GM19455 (cell line): ENCODE results near the gene GNAT1.

Experiments
- ATAC-seq: cut with Tn5 transposase; IDR thresholded peaks from one replicate; pipeline ENCODE4 v1.9.1; 2021; ENCODE audit not compliant: unreplicated experiment

The GNAT1 gene

GRCh38 chr3:50162034-50162883 is 29.2 kb upstream of the GNAT1 start:
- ATAC-seq = no peak

DNA sequence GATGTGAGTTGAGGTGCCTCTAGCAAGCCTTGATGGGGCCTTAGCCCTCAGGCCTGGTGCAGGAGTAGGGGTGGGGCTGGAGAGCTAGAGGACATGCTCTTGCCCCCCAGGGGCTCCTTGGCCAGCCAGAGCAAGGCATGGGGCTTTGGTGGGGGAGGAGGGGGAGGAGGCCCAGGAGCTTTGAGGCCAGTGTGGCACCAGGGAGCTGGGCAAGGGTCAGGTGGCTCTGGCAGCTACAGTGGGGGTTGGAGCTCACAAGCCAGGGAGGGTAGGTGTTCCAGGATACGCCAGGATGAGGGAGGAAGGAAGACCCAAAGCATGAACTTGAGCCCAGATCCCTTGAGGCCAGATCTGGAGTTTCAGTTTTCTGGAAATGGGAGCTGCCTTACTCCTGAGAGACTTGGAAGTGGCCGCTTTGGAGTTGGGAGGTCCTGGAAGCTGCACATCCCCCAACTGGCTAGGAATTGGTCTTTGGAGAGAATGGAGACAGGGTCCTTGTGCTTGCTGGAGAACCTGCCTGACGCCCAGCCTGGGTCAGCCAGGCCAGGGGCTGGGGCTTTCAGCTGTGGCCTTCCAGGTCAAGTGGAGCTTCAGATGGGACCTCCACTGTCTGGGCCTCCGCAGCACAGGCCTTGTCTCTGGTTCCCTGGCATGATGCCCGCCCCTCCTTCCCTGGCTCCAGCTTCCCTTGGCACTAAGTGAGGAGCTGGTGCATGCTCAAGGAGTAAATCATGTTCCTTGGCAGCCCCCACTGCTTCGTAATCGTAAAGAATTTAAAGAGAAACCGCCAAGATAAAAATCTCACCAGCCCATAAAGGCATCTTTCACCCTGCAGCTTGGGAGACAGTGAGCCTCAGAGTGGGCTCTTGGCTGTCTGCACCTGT is 27.6 kb upstream of the GNAT1 start:
- ATAC-seq = no peak

GRCh38 chr3:50164481-50164880 is 26.9 kb upstream of the GNAT1 start:
- no peak for ATAC-seq

GRCh38 chr3:50164984-50165909 is 26.2 kb upstream of the GNAT1 start:
- no peak for ATAC-seq

DNA sequence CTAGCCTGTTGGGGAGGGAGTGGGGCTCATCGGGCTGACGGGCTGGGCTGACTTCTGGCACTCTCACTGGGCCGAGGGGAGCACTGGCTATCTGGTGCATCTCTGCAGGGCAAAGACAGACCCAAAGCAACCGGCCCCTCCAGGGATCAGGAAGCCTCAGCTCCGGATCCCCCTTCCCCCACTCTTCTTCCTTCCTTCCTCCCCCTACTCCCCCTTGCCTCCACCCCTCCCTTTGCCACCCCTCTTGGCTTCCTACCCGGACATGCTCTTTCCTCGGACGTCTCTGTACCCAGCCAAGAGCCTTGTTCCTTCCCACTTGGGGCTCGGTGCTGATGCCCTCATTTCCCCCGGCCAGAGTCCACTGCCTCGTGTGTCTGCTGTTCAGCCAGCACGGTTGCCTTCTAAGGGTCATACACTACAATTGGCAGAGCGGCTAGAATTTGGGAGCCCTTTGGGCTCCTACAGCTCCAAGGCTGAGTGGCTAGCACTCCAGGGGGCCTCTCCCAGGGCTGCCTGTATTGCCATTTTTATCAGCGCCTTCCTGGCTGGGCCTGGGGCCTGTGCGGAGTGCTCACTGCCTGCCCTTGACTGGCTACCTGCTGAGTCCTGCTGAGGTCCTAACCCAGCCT is 25.4 kb upstream of the GNAT1 start:
- ATAC-seq = no peak

- ATAC-seq = no peak
Measured at GRCh38 chr3:50166620-50167019, 24.8 kb upstream of the GNAT1 start.

- no peak for ATAC-seq
Measured at GRCh38 chr3:50167069-50167840, 24.2 kb upstream of the GNAT1 start.

GRCh38 chr3:50167841-50168209 is 23.6 kb upstream of the GNAT1 start:
- ATAC-seq = no peak

DNA sequence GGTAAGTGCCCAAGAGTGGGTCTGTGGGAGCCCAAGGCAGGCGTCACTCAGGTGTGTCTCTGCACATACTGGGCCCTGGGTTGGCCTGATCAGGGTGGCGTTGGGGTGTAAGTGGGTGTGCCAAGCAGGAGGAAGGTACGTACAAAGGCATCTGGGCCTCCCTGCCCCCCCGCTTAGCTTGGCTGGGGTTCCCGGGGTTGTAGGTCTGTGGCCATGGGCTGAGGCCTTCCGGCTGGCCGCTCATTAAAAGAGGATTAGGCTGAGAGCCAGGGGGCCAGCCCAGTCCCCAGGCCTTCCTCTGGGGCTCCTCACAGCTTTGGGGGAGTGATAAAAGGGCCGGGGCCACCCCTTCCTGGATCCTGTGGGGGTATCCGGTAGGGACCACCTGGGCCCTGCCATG is 23.0 kb upstream of the GNAT1 start:
- ATAC-seq = no peak

DNA sequence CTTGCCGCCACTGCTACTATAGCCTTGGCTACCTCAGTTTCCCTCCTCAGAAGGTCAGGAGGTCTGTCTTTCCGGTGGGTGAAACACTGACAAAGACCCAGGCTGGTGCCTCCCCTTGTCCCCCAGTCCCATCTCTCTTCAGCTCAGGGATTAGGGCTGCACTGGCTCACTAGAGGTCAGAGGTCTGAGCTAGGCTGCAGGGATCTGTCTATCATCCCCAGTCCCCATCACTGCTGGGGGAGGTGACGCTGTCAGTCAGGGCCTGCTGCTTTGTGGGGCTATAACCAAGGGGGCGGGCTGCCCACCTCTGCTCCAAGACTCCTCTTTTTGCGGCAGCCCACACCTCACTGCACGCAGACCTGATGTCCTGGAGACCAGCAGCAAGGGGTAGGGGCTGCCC is 22.6 kb upstream of the GNAT1 start:
- no peak for ATAC-seq

DNA sequence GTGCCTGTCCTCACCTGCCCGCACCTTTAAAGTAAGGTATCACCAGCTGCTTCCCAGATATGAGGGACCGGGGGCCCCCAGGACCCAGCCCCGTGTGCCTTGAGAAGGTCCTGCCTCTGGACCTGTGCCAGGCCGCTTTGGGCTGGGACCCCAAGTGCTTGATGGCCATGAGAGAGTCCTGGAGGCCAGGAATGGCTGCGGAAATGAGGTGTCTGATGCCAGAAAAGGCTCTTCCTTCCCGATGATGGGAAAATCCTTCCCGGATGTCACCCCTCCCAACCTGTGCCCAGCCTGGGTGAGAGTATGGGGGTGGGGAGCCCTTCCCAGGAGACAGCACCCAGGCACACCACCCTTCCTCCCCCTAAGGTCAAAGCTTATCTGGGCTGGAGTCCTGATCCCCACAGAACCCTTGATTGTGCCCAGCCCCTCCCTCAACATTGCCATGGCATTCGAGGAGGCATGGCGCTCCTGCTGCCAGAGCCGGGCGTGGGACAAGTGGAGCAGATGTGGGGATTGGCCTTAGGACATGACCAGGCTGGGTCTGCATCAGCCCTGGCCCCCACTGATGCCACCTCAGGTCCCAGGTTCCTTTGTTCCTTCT is 22.1 kb upstream of the GNAT1 start:
- ATAC-seq = no peak

DNA sequence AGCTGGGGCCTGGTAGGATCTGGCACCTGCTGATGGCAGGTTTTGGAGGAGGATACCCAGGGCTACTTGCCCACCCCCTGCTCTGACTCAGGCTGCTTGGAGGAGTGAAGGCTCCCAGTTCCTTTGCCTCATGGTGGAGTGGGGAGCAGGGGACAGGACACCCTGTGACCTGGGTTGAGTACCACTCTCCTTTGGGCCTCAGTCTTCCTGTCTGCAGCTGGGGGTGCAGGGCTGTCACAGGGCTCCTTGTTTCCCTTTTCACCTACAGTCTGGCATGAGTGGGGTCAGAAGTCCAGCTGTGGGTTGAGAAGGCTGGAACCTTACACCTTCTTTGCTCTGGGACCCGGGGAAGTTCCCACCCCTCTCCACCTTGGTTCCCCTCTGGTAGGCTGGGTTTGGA is 21.6 kb upstream of the GNAT1 start:
- ATAC-seq = no peak

- no peak for ATAC-seq
Measured at GRCh38 chr3:50170689-50171088, 20.7 kb upstream of the GNAT1 start.

GRCh38 chr3:50171540-50172301 is 19.7 kb upstream of the GNAT1 start:
- no peak for ATAC-seq

DNA sequence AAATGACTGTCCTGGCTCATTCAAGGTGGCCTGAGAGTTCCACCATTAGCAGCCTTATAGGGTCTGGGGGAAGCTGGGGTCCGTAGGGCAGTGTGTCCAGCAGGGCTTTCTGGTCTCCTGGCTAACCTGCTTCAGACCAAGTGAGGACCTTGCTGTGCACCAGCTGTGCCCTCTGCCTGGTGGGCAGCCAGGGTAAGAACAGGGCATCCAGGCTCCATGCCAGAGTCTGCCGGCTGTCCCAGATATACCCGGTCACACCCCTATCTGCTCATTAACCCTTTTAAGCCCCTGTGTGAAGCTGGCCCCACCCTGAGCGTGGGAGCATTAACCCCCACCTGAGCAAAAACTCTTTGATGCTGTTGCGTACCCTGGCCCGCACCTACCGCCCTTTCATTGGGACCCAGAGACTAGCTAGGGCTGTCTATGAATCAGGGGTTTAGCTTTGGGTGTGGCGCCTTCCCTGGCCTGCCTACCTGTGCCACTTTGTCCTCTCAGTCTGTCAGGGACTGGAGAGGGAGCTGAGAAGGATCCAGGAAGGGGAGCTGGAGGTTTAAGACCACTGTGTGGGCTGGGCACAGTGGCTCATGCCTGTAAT is 18.7 kb upstream of the GNAT1 start:
- ATAC-seq = no peak

GRCh38 chr3:50173685-50174516 is 17.5 kb upstream of the GNAT1 start:
- no peak for ATAC-seq

- no peak for ATAC-seq
Measured at GRCh38 chr3:50174517-50174895, 16.9 kb upstream of the GNAT1 start.
